PC-9 (cell line): ENCODE results near the gene ERCC2.

Experiments
- EZH2 ChIP-seq: fragments of 200-600 bp; sonication (generic); IDR thresholded peaks from 2 replicates; pipeline ENCODE4 v1.8.0; 2017; ENCODE audit warnings: antibody characterized with exemption, low read depth
- TF ChIP-seq, protein P1 (sequence below): fragments of 200-600 bp; sonication (generic); conservative IDR thresholded peaks from 2 replicates; pipeline ENCODE4 v1.6.1; 2017; ENCODE audit warnings: mixed run types, antibody characterized with exemption, mild to moderate bottlenecking, moderate library complexity

DNA sequence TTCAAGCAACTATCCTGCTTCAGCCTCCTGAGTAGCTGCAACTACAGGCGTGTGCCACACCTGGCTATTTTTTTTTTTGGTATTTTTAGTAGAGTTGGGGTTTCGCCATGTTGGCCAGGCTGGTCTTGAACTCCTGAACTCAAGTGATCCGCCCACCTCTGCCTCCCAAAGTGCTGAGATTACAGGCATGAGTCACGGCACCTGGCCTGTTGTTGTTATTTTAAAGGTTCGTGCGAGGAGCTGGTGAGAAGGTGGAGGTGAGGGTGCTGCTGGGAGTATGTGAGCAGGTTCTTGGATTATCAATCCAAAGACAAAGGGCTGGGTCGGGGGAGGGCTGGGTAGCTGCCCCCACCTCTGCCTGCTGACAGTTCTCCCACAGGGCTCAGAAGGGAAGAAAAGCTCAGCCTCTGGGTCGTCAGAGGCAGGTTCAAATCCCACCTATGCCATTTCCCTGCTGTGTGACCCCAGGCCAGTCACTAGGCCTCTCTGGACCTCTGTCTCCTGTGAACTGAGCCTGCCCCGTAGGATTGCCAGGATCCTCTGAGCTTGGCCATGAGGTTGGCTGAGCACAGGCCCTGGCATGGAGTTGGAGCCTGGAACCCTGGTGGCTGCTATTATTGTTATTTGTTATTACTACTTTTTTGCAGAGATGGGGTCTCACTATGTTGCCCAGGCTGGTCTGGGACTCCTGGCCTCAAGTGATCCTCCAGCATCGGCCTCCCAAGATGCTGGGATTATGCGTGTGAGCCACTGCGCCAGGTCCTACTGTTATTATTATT lies 49.2 kb downstream of the ERCC2 start:
- TF ChIP-seq, protein P1, sequence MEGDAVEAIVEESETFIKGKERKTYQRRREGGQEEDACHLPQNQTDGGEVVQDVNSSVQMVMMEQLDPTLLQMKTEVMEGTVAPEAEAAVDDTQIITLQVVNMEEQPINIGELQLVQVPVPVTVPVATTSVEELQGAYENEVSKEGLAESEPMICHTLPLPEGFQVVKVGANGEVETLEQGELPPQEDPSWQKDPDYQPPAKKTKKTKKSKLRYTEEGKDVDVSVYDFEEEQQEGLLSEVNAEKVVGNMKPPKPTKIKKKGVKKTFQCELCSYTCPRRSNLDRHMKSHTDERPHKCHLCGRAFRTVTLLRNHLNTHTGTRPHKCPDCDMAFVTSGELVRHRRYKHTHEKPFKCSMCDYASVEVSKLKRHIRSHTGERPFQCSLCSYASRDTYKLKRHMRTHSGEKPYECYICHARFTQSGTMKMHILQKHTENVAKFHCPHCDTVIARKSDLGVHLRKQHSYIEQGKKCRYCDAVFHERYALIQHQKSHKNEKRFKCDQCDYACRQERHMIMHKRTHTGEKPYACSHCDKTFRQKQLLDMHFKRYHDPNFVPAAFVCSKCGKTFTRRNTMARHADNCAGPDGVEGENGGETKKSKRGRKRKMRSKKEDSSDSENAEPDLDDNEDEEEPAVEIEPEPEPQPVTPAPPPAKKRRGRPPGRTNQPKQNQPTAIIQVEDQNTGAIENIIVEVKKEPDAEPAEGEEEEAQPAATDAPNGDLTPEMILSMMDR = no peak
- TF ChIP-seq EZH2 = no peak
